Neural cell (in vitro differentiated cells): Measurements from ENCODE around the gene SLC25A39. TPM values are rescaled to one million over a fixed set of nuclear protein-coding genes. Genes with fewer than 3 reads are reported as not detected.

Experiments used
- H2AFZ ChIP-seq: fragments of 200-600, 300-800 bp; sonication (generic), shearing (Covaris generic); 2 replicates; pipeline ENCODE4 v1.6.0; 2014; ENCODE audit warnings: low read depth, mild to moderate bottlenecking, antibody characterized with exemption, low read length, moderate library complexity
- H3F3A ChIP-seq: fragments of 200-600 bp; shearing (Covaris generic); 2 replicates; pipeline ENCODE4 v1.6.1; 2016; ENCODE audit warnings: mild to moderate bottlenecking, moderate library complexity, mixed read lengths, antibody characterized with exemption, low read length; ENCODE audit not compliant: insufficient read depth, poor library complexity, severe bottlenecking
- H3K27ac ChIP-seq: fragments of 200-600, 300-800 bp; sonication (generic), shearing (Covaris generic); 2 replicates; pipeline ENCODE4 v1.5.1; 2014; ENCODE audit warnings: mild to moderate bottlenecking, low read length, moderate library complexity
- H3K27me3 ChIP-seq: fragments of 300-800, 200-600 bp; sonication (generic), shearing (Covaris generic); 2 replicates; pipeline ENCODE4 v1.6.0; 2014; ENCODE audit warnings: mild to moderate bottlenecking, low read depth, low read length, moderate library complexity; ENCODE audit not compliant: insufficient read depth
- H3K36me3 ChIP-seq: fragments of 300-800, 200-600 bp; sonication (generic), shearing (Covaris generic); 2 replicates; pipeline ENCODE4 v1.5.1; 2014; ENCODE audit warnings: mild to moderate bottlenecking, antibody characterized with exemption, low read length, moderate library complexity; ENCODE audit not compliant: insufficient read depth
- H3K4me2 ChIP-seq: fragments of 300-800, 200-600 bp; sonication (generic), shearing (Covaris generic); 2 replicates; pipeline ENCODE4 v1.6.0; 2014; ENCODE audit warnings: mild to moderate bottlenecking, low read length
- H3K4me3 ChIP-seq: fragments of 300-800, 200-600 bp; sonication (generic), shearing (Covaris generic); 2 replicates; pipeline ENCODE4 v1.5.1; 2014; ENCODE audit warnings: mild to moderate bottlenecking, low read length, moderate library complexity
- H3K79me2 ChIP-seq: fragments of 200-600 bp; shearing (Covaris generic); replicated peaks from 2 replicates; pipeline ENCODE4 v1.6.0; 2014; ENCODE audit warnings: mild to moderate bottlenecking, low read length, moderate library complexity; ENCODE audit not compliant: insufficient read depth
- H3K9ac ChIP-seq: fragments of 300-800, 200-600 bp; sonication (generic), shearing (Covaris generic); 2 replicates; pipeline ENCODE4 v1.6.1; 2016; ENCODE audit warnings: mild to moderate bottlenecking, low read length, mixed read lengths
- H3K9me2 ChIP-seq: fragments of 200-600 bp; shearing (Covaris generic); 2 replicates; pipeline ENCODE4 v1.6.1; 2016; ENCODE audit warnings: mild to moderate bottlenecking, low read length, mixed read lengths; ENCODE audit not compliant: insufficient read depth
- H3K9me3 ChIP-seq: fragments of 200-600, 300-800 bp; sonication (generic), shearing (Covaris generic); 2 replicates; pipeline ENCODE4 v1.6.1; 2016; ENCODE audit warnings: mild to moderate bottlenecking, mixed run types, low read length, moderate library complexity, mixed read lengths
- H4K20me1 ChIP-seq: fragments of 200-600 bp; shearing (Covaris generic); 2 replicates; pipeline ENCODE4 v1.6.1; 2016; ENCODE audit warnings: mild to moderate bottlenecking, mixed run types; ENCODE audit not compliant: insufficient read depth
- EP300 ChIP-seq: fragments of 450-650 bp; conservative IDR thresholded peaks from 2 replicates; pipeline ENCODE4 v1.6.1; 2014; ENCODE audit warnings: antibody characterized with exemption, mild to moderate bottlenecking, moderate library complexity; ENCODE audit not compliant: poor library complexity, severe bottlenecking
- EZH2 ChIP-seq: fragments of 200-600, 300-800 bp; shearing (Covaris generic), sonication (generic); IDR thresholded peaks from 2 replicates; pipeline ENCODE4 v1.6.1; 2014; ENCODE audit warnings: antibody characterized with exemption, low read length, borderline replicate concordance, mild to moderate bottlenecking; ENCODE audit not compliant: insufficient read depth, poor library complexity, severe bottlenecking
- MXI1 ChIP-seq: fragments of 450-650 bp; conservative IDR thresholded peaks from 2 replicates; pipeline ENCODE4 v1.6.1; 2014; ENCODE audit warnings: antibody characterized with exemption, mild to moderate bottlenecking; ENCODE audit not compliant: poor library complexity, severe bottlenecking
- POLR2AphosphoS5 ChIP-seq: IDR thresholded peaks from 2 replicates; pipeline ENCODE4 v1.6.1; 2012
- RAD21 ChIP-seq: fragments of 450-650 bp; conservative IDR thresholded peaks from 2 replicates; pipeline ENCODE4 v1.6.1; 2014; ENCODE audit warnings: antibody characterized with exemption, mild to moderate bottlenecking, moderate library complexity
- SMC3 ChIP-seq: fragments of 450-650 bp; conservative IDR thresholded peaks from 2 replicates; pipeline ENCODE4 v1.6.1; 2014; ENCODE audit warnings: antibody characterized with exemption, mild to moderate bottlenecking, moderate library complexity; ENCODE audit not compliant: poor library complexity
- TAF1 ChIP-seq: IDR thresholded peaks from 2 replicates; pipeline ENCODE4 v1.6.1; 2012; ENCODE audit warnings: low read depth
- polyA plus RNA-seq: library from polyadenylated mRNA; depleted of rRNA; stranded (reverse); fragments of >200 nt; gene quantifications from 2 replicates; pipeline ENCODE4 v1.2.3, GENCODE V29; 2014
- TF ChIP-seq, protein P1 (sequence below): IDR thresholded peaks from 2 replicates; pipeline ENCODE4 v1.6.1; 2012; ENCODE audit warnings: borderline replicate concordance
- TF ChIP-seq, protein P2 (sequence below): fragments of 450-650 bp; IDR thresholded peaks from 2 replicates; pipeline ENCODE4 v1.5.1; 2014; ENCODE audit warnings: antibody characterized with exemption, mild to moderate bottlenecking, moderate library complexity; ENCODE audit not compliant: poor library complexity, severe bottlenecking

Gene SLC25A39
- polyA plus RNA-seq, 1 donor from 2014 or later: 73.4 TPM

GRCh38 chr17:44359006-44359405 lies 34.4 kb upstream of the SLC25A39 start:
- Histone ChIP-seq H3K27ac (no peak overlapping the region), H3K27me3 (no peaks in the 10 kb centered on the region), H3K9me2 (no peaks in the 10 kb centered on the region), H3K4me3 (no peak overlapping the region), H3K9ac (no peak overlapping the region), H2AFZ (no peak overlapping the region), H3K36me3 (no peaks in the 10 kb centered on the region), H3K9me3 (no peaks in the 10 kb centered on the region), H4K20me1 (peaks cover 50% of the 10 kb centered on the region), H3K79me2 (peaks cover 57% of the 10 kb centered on the region), H3F3A (no peaks in the 10 kb centered on the region), H3K4me2 (no peak overlapping the region)
- TF ChIP-seq, protein P1, sequence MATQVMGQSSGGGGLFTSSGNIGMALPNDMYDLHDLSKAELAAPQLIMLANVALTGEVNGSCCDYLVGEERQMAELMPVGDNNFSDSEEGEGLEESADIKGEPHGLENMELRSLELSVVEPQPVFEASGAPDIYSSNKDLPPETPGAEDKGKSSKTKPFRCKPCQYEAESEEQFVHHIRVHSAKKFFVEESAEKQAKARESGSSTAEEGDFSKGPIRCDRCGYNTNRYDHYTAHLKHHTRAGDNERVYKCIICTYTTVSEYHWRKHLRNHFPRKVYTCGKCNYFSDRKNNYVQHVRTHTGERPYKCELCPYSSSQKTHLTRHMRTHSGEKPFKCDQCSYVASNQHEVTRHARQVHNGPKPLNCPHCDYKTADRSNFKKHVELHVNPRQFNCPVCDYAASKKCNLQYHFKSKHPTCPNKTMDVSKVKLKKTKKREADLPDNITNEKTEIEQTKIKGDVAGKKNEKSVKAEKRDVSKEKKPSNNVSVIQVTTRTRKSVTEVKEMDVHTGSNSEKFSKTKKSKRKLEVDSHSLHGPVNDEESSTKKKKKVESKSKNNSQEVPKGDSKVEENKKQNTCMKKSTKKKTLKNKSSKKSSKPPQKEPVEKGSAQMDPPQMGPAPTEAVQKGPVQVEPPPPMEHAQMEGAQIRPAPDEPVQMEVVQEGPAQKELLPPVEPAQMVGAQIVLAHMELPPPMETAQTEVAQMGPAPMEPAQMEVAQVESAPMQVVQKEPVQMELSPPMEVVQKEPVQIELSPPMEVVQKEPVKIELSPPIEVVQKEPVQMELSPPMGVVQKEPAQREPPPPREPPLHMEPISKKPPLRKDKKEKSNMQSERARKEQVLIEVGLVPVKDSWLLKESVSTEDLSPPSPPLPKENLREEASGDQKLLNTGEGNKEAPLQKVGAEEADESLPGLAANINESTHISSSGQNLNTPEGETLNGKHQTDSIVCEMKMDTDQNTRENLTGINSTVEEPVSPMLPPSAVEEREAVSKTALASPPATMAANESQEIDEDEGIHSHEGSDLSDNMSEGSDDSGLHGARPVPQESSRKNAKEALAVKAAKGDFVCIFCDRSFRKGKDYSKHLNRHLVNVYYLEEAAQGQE: no peak
- no peak for TF ChIP-seq EZH2
- TF ChIP-seq SMC3: no peak
- TF ChIP-seq MXI1: no peak

- Histone ChIP-seq H3K4me3 (no peak overlapping the region), H3K9me2 (no peaks in the 10 kb centered on the region), H3K9me3 (no peaks in the 10 kb centered on the region), H4K20me1 (peaks cover 50% of the 10 kb centered on the region), H3K9ac (no peak overlapping the region), H3K4me2 (no peak overlapping the region), H2AFZ (no peak overlapping the region), H3F3A (no peaks in the 10 kb centered on the region), H3K79me2 (peaks cover 50% of the 10 kb centered on the region), H3K36me3 (no peaks in the 10 kb centered on the region), H3K27me3 (no peaks in the 10 kb centered on the region), H3K27ac (no peak overlapping the region)
- no peak for TF ChIP-seq RAD21
- no peak for TF ChIP-seq MXI1
- TF ChIP-seq POLR2AphosphoS5: no peak
- TF ChIP-seq, protein P1: no peak
- TF ChIP-seq TAF1: no peak
- TF ChIP-seq, protein P2, sequence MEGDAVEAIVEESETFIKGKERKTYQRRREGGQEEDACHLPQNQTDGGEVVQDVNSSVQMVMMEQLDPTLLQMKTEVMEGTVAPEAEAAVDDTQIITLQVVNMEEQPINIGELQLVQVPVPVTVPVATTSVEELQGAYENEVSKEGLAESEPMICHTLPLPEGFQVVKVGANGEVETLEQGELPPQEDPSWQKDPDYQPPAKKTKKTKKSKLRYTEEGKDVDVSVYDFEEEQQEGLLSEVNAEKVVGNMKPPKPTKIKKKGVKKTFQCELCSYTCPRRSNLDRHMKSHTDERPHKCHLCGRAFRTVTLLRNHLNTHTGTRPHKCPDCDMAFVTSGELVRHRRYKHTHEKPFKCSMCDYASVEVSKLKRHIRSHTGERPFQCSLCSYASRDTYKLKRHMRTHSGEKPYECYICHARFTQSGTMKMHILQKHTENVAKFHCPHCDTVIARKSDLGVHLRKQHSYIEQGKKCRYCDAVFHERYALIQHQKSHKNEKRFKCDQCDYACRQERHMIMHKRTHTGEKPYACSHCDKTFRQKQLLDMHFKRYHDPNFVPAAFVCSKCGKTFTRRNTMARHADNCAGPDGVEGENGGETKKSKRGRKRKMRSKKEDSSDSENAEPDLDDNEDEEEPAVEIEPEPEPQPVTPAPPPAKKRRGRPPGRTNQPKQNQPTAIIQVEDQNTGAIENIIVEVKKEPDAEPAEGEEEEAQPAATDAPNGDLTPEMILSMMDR: no peak
- no peak for TF ChIP-seq EP300
- no peak for TF ChIP-seq SMC3
- no peak for TF ChIP-seq EZH2
Observed at GRCh38 chr17:44358066-44358465, 33.4 kb upstream of the SLC25A39 start.
